Hepatocyte (in vitro differentiated cells): Measurements from ENCODE around the gene DELE1. TPM values are rescaled to one million over a fixed set of nuclear protein-coding genes. Genes with fewer than 3 reads are reported as not detected.

Experiments
- DNase-seq: peaks from one replicate; pipeline ENCODE4 v3.0.0-alpha.2; 2016; ENCODE audit warnings: low spot score
- H2AFZ ChIP-seq: fragments of 200-600 bp; sonication (generic); 2 replicates; pipeline ENCODE4 v1.6.0; 2016; ENCODE audit warnings: antibody characterized with exemption, mild to moderate bottlenecking
- H3K27ac ChIP-seq: fragments of 200-600 bp; sonication (generic); 2 replicates; pipeline ENCODE4 v1.5.1; 2016; ENCODE audit warnings: mild to moderate bottlenecking
- H3K27me3 ChIP-seq: fragments of 200-600 bp; sonication (generic); 2 replicates; pipeline ENCODE4 v1.6.1; 2016
- H3K36me3 ChIP-seq: fragments of 200-600 bp; sonication (generic); replicated peaks from 2 replicates; pipeline ENCODE4 v1.5.1; 2016; ENCODE audit warnings: low read depth; ENCODE audit not compliant: insufficient read depth
- H3K4me1 ChIP-seq: fragments of 200-600 bp; sonication (generic); 2 replicates; pipeline ENCODE4 v1.5.1; 2016; ENCODE audit warnings: mild to moderate bottlenecking, moderate library complexity; ENCODE audit not compliant: insufficient read depth
- H3K4me2 ChIP-seq: fragments of 200-600 bp; sonication (generic); 2 replicates; pipeline ENCODE4 v1.6.0; 2016
- H3K4me3 ChIP-seq: fragments of 200-600 bp; sonication (generic); 2 replicates; pipeline ENCODE4 v1.5.1; 2016; ENCODE audit warnings: mild to moderate bottlenecking
- H3K79me2 ChIP-seq: fragments of 200-600 bp; sonication (generic); 2 replicates; pipeline ENCODE4 v1.6.0; 2017; ENCODE audit warnings: mild to moderate bottlenecking
- H3K9me2 ChIP-seq: fragments of 200-600 bp; sonication (generic); replicated peaks from 2 replicates; pipeline ENCODE4 v1.6.0; 2017; ENCODE audit warnings: mild to moderate bottlenecking; ENCODE audit not compliant: insufficient read depth
- H3K9me3 ChIP-seq: fragments of 200-600 bp; sonication (generic); 2 replicates; pipeline ENCODE4 v1.5.1; 2016; ENCODE audit warnings: low read depth, mild to moderate bottlenecking
- H4K20me1 ChIP-seq: fragments of 200-600 bp; sonication (generic); 2 replicates; pipeline ENCODE4 v1.6.0; 2016; ENCODE audit warnings: mild to moderate bottlenecking; ENCODE audit not compliant: insufficient read depth, poor library complexity, severe bottlenecking
- CTCF ChIP-seq: fragments of 200-600 bp; sonication (generic); IDR thresholded peaks from 2 replicates; pipeline ENCODE4 v1.5.1; 2016; ENCODE audit warnings: antibody characterized with exemption, mild to moderate bottlenecking; ENCODE audit not compliant: poor library complexity
- EZH2 ChIP-seq: fragments of 200-600 bp; sonication (generic); IDR thresholded peaks from 2 replicates; pipeline ENCODE4 v1.6.1; 2016; ENCODE audit warnings: antibody characterized with exemption, mild to moderate bottlenecking, borderline replicate concordance
- EZH2phosphoT487 ChIP-seq: fragments of 200-600 bp; sonication (generic); IDR thresholded peaks from one replicate; pipeline ENCODE4 v1.6.1; 2018; ENCODE audit warnings: antibody characterized with exemption, mild to moderate bottlenecking, low read depth, moderate library complexity; ENCODE audit not compliant: unreplicated experiment, severe bottlenecking
- WGBS: methylation state at CpG from one replicate; pipeline ENCODE4 v1.1.6; 2016; ENCODE audit warnings: low lambda C conversion rate; ENCODE audit errors: missing lambda C conversion rate; 5-methylcytosine and 5-hydroxymethylcytosine counted together
- polyA plus RNA-seq: library from polyadenylated mRNA; unstranded; fragments of >200 nt; fragmentation: Nextera tagmentation; extraction: Ambion mirVana; gene quantifications from 2 replicates; pipeline ENCODE4 v1.2.1, GENCODE V29; 2016
- total RNA-seq: library from RNA; depleted of rRNA; stranded (reverse); fragments of >200 nt; gene quantifications from 2 replicates; pipeline ENCODE4 v1.2.3, GENCODE V29; 2014

The DELE1 gene
- total and polyA plus RNA-seq, 2 experiments from 2014 or later, result 32.6 to 62.0 TPM

- Histone ChIP-seq H3K27me3 (no peaks in the 10 kb centered on the region), H2AFZ (no peak overlapping the region), H3K4me3 (no peak overlapping the region), H3K27ac (no peak overlapping the region), H3K4me2 (no peak overlapping the region), H3K9me2 (no peaks in the 10 kb centered on the region), H3K4me1 (peaks cover 6% of the 10 kb centered on the region), H3K36me3 (no peaks in the 10 kb centered on the region), H3K79me2 (peaks cover 17% of the 10 kb centered on the region), H3K9me3 (no peaks in the 10 kb centered on the region), H4K20me1 (no peaks in the 10 kb centered on the region)
- no peak for DNase-seq
- WGBS, result 83% methylated on average over 4 of the region's 4 CpGs
- TF ChIP-seq CTCF (no peak), EZH2phosphoT487 (no peak), EZH2 (no peak)
Measured at GRCh38 chr5:141966275-141966962, 42.7 kb downstream of the DELE1 start.

DNA sequence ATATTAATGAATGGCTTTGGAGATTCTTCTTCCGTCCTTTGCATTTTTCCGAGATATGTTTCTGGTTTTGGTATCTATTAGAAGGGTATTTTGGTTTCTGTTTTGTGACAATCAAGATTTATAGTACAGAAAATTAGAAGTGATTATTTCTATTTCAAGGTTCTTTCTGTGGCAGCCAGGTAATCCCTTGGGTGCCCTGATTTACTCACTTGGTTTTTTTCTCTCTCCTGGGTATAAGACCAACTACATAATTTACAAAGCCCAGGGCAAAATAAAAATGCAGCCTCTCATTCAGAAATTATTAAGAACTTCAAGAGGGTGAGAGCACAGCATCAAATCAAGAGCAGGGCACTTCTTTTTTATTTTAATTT is 43.3 kb downstream of the DELE1 start:
- no peak for TF ChIP-seq EZH2phosphoT487
- TF ChIP-seq EZH2, result no peak
- TF ChIP-seq CTCF, result no peak
- no peak overlapping the region for H3K4me2 ChIP-seq
- H3K9me2 ChIP-seq, result no peaks in the 10 kb centered on the region
- no peak overlapping the region for H2AFZ ChIP-seq
- H3K4me3 ChIP-seq, result no peak overlapping the region
- 87% methylated on average over 2 of the region's 2 CpGs for WGBS
- DNase-seq, result no peak
- H3K27me3 ChIP-seq, result no peaks in the 10 kb centered on the region
- no peak overlapping the region for H3K27ac ChIP-seq
- no peaks in the 10 kb centered on the region for H3K36me3 ChIP-seq
- H3K79me2 ChIP-seq, result peaks cover 23% of the 10 kb centered on the region
- no peaks in the 10 kb centered on the region for H4K20me1 ChIP-seq
- peaks cover 6% of the 10 kb centered on the region for H3K4me1 ChIP-seq
- H3K9me3 ChIP-seq, result no peaks in the 10 kb centered on the region

GRCh38 chr5:141968914-141969608 is 45.4 kb downstream of the DELE1 start, which contains the start of gene RNF14:
RNF14 (plus strand) TSS chr5:141969105; CDS start chr5:141973589, 4,484 bp downstream.
- peak within 1 kb of the TSS; percentile 78 for H3K4me2 ChIP-seq
- TF ChIP-seq EZH2phosphoT487, result no peak
- peak; percentile 94 for TF ChIP-seq CTCF
- TF ChIP-seq EZH2, result no peak
- peak within 1 kb of the TSS; percentile 75 for H2AFZ ChIP-seq
- H3K79me2 ChIP-seq, result peaks cover 38% of the 10 kb centered on the region
- H3K4me1 ChIP-seq, result peaks cover 6% of the 10 kb centered on the region
- no peaks in the 10 kb centered on the region for H3K9me3 ChIP-seq
- H3K9me2 ChIP-seq, result no peaks in the 10 kb centered on the region
- peak within 1 kb of the TSS; percentile 97 for H3K27ac ChIP-seq
- DNase-seq, result peak; percentile 98
- H3K4me3 ChIP-seq, result peak within 1 kb of the TSS; percentile 78
- WGBS, result 2% methylated on average over 63 of the region's 63 CpGs
- H4K20me1 ChIP-seq, result no peaks in the 10 kb centered on the region
- no peaks in the 10 kb centered on the region for H3K27me3 ChIP-seq
- H3K36me3 ChIP-seq, result no peaks in the 10 kb centered on the region
